OCI-M1 (cell line): ENCODE measurements around the gene SAMD5.

Source experiments
- DNase-seq: peaks from one replicate; lab custom pipeline; 2025; lab: John Stamatoyannopoulos, UW

SAMD5 gene

GRCh38 chr6:147567141-147567805, 58.8 kb downstream of the SAMD5 start:
- DNase-seq = peak; percentile 34

GRCh38 chr6:147569788-147570187, 61.3 kb downstream of the SAMD5 start:
- no peak for DNase-seq

GRCh38 chr6:147570681-147571080, 62.2 kb downstream of the SAMD5 start:
- DNase-seq = no peak

GRCh38 chr6:147577488-147577887, 69.0 kb downstream of the SAMD5 start:
- no peak for DNase-seq

GRCh38 chr6:147578159-147578558, 69.7 kb downstream of the SAMD5 start:
- DNase-seq = no peak

GRCh38 chr6:147578883-147579282, 70.4 kb downstream of the SAMD5 start:
- DNase-seq = no peak

GRCh38 chr6:147579667-147580066, 71.2 kb downstream of the SAMD5 start:
- no peak for DNase-seq

GRCh38 chr6:147582991-147583390, 74.5 kb downstream of the SAMD5 start:
- no peak for DNase-seq

GRCh38 chr6:147585256-147585655, 76.8 kb downstream of the SAMD5 start:
- no peak for DNase-seq

GRCh38 chr6:147586044-147586443, 77.6 kb downstream of the SAMD5 start:
- no peak for DNase-seq

- no peak for DNase-seq
Measured at GRCh38 chr6:147587907-147588306, 79.4 kb downstream of the SAMD5 start.

GRCh38 chr6:147588469-147588868, 80.0 kb downstream of the SAMD5 start:
- no peak for DNase-seq

GRCh38 chr6:147589739-147590250, 81.3 kb downstream of the SAMD5 start:
- no peak for DNase-seq

- no peak for DNase-seq
Measured at GRCh38 chr6:147595961-147596360, 87.5 kb downstream of the SAMD5 start.

GRCh38 chr6:147603392-147604081, 95.0 kb downstream of the SAMD5 start:
- no peak for DNase-seq

- no peak for DNase-seq
Measured at GRCh38 chr6:147604373-147604772, 95.9 kb downstream of the SAMD5 start.

GRCh38 chr6:147611992-147612391, 103.5 kb downstream of the SAMD5 start:
- no peak for DNase-seq

- no peak for DNase-seq
Measured at GRCh38 chr6:147614501-147614900, 106.0 kb downstream of the SAMD5 start.

- DNase-seq = no peak
Measured at GRCh38 chr6:147615659-147616456, 107.4 kb downstream of the SAMD5 start.

- no peak for DNase-seq
Measured at GRCh38 chr6:147617366-147617765, 108.9 kb downstream of the SAMD5 start.

- no peak for DNase-seq
Measured at GRCh38 chr6:147618457-147618856, 110.0 kb downstream of the SAMD5 start.

GRCh38 chr6:147618927-147619326, 110.4 kb downstream of the SAMD5 start:
- DNase-seq = no peak
